ENCODE measurements around the gene PPP2R1B.

The PPP2R1B gene

DNA sequence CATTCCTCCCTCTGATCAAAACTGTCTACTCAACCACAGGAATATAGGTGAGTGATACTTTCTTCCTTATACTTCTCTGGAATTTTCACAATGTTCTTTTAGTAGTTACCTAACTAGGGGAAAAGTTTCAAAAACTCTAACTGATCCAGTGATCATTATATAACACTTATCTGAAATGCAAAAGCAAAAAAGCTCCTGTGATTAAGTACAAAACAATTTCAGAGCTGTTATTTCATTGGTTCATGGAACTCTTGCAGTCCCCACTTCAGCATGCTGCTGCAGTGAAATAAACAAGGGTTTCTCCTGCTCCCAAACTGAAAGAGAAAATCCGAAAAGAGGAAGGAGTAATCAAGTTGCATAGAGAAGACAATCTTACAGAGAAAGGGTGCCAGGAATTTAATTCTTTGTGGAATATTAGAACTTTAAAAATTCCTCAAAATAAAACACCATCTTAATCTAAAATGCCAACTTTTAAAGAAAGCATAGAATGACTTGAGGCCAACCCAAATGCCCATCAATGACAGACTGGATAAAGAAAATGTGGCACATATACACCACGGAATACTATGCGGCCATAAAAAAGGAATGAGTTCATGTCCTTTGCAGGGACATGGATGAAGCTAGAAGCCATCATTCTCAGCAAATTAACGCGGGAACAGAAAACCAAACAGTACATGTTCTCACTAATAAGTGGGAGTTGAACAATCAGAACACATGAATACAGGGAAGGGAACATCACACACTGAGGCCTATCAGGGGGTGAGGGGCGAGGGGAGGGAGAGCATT is 20.3 kb downstream of the PPP2R1B start:
- no peak for DNase-seq

DNA sequence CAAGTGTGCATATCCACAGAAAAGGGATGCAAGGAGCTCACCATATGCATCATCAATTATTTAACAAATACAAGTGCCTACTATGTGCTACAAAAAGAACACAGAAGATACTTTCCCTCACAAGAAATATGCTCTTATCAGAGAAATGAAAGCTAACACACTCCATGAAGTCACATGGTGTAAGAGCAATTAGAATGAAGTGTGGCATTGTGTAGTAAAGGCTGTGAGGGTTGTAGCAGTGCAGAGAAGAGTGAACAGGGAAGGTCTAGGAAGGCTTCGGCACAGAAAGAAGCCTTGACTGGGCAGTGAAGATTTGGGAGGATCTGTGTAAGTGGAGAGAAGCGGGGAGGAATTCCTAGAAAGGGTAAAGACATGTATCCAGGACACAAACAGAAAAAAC is 22.5 kb downstream of the PPP2R1B start:
- DNase-seq: no peak

DNA sequence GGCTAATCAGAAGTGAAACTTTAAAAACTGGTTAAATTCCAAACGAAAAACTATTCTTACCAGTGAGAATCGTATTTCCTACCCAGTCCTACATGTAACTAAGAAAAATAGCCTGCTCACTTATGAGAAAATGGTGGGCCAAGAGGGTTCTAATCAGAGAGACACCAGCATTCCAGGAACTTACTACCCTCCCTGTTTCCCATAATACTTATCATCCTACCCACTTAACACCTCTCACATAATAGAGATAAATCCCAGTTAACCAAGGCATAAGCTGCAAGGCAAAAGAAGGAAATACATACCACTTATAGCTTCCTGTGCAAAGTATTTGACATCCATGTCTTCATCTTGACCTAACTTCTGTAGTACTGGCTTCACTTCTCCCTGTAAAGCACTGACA is 24.4 kb downstream of the PPP2R1B start:
- no peak for DNase-seq

DNA sequence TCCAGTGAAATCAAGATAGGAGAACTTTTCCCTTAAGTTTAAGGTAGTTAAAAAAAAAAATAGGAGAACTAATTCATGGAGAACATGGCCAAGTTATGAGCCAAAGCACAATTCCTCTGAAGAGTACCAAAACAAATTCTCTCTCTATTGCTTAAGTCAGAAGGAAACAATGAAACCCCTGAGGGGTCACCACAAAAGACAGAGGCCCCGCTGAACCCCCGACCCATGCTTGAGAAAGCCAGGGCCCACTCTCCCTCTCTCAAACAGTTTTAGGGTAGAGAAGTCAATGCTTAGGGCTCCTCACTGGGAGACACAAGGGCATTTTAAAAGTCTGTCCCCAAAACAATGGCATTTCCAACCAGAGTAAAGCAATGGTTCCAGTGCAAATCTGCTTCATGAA is 26.9 kb downstream of the PPP2R1B start:
- no peak for DNase-seq

- no peak for DNase-seq
Measured at GRCh38 chr11:111737444-111738210, 28.6 kb downstream of the PPP2R1B start.

DNA sequence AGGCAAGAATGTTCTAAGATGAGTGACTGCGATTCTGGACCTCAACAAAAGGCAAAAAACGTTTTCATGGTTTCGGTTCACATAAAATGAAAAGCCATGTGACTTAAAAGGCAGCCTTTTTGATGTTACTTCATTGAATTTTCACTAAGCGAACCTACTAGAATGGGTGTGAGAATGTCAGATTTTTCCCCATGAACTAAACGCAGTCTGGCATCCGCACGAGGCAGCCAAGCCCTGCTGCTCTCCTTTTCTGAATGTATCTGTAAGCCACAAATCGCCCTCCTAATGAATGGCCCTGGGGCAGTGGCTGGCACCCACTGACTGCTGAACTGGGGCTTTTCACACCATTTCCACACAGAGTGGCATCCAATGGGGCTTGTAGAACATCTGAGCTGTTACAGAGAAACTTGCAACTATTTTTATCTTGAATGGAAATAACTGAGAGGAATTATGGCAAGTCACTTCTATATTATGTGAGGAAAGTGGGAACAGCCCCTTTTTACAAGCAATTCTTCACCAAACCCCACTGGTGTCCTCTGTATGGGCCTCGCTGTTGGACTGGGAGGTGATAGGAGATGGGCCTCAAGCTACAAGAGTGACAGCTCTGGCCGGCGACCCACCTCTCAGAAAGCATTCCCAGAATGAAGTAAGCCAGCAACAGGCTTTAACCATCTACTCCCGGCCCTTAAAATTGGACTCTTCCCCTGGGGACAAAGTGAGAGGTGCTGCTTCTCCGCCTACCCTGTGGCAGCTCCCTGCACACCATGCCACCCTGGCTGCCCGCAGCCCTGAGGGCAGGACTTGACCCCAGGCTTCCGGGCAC is 29.4 kb downstream of the PPP2R1B start:
- DNase-seq: no peak

- no peak for DNase-seq
Measured at GRCh38 chr11:111736181-111736590, 30.0 kb downstream of the PPP2R1B start.

DNA sequence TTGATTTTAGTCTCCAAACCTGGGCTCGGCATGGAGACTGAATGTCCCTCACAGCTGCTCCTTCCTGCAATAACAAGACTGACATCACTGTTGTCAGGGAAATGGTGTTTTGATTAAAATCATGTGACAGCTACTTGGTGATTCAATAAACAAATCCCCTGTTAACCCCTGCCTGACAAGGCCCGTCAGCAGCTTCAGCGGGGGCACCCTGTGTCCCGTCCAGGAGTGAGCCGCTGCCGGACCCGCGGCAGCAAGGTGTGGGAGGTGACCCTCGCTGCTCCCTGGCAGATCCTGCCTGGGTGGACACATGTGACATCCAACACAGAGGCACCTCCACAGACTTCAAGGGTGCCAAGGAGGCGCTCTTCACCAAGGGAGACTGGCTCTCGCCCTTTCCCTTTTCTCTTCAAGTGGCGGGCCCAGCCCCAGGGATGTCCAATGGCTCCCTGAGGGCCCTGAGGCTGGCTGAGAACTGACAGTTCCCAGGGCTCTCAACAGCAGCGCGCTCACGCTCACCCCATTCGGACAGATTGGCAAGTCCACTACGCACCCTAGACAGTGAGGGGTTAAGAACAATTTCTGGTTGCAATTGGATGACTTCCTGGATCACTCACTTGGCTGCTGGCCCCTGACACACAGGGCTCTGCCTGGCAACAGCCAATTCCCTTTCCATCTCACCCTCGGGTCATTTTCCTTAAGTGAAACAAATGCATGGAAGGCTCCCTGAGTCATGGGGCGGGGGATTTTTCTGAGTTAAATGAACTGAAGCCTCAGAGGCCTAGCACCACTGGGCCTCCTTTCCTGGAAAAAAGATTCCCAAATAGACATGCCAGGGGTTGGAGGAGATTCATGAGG is 30.7 kb downstream of the PPP2R1B start:
- DNase-seq: peak; percentile 88

GRCh38 chr11:111734954-111735261 is 31.3 kb downstream of the PPP2R1B start:
- no peak for DNase-seq

DNA sequence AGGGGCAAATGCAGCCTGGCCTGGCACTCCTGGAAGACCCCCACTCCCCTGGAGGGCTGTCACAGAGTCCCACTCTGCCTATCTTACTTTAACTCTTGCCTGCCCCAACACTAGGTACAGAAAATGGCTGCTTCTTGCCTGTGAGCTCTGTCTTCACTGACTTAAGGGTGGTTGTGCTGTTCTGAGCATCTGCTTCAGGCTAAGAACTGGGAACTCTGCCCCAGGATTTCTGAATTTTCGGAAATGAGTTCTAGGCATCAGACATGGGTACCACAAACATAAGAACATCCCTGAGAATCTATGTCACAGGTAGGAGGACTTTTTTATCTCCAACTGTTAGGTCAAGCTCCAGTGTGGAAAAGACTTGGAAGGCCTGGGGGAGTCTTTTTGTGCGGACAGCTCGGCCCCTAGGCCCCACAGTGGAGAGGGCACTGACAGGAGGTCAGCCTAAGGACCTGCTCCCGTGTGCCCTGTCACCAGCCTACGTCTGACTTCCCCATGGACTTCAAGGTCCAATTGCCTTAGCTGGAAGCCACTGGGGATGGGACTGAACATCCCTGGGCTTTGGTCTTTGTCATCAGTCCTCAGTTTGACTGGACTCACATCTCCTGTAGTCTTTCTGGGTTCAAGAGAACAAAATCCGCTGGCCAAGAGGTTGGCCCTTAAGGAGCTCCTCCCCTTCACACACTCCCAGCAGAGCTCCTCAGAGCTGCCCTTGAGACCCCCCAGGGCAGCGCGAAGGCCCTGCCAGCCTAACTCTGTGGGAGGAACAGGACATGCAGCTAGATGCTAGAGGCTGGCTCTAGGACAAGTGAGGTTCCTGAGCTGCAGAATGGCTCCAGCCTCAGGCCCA is 31.9 kb downstream of the PPP2R1B start:
- no peak for DNase-seq

DNA sequence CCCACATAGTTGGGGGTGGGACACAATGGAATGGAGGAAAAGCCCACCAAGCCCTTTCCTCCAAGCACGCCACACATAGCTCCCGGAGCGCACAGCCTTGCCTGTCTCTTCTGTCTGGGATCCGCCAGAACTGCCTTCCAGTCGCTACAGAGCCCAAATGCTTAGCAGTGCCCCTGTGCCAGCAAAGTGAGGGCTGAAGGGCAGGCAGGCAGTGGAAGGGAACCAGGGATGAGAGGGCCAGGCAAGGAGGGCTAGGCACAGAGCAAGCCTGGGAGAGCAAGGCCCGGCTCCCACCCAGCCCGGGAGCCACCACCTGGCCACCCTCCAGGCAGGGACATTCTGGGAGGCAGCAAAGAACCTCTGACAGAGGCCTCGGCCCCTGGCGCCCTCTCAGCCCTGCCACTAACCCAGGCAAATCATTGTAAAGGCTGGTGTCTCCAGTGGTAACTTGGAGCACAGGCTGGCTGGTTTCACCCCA is 32.5 kb downstream of the PPP2R1B start:
- no peak for DNase-seq

- DNase-seq: no peak
Measured at GRCh38 chr11:111733016-111733415, 33.2 kb downstream of the PPP2R1B start.

GRCh38 chr11:111731821-111732220 is 34.4 kb downstream of the PPP2R1B start:
- no peak for DNase-seq

DNA sequence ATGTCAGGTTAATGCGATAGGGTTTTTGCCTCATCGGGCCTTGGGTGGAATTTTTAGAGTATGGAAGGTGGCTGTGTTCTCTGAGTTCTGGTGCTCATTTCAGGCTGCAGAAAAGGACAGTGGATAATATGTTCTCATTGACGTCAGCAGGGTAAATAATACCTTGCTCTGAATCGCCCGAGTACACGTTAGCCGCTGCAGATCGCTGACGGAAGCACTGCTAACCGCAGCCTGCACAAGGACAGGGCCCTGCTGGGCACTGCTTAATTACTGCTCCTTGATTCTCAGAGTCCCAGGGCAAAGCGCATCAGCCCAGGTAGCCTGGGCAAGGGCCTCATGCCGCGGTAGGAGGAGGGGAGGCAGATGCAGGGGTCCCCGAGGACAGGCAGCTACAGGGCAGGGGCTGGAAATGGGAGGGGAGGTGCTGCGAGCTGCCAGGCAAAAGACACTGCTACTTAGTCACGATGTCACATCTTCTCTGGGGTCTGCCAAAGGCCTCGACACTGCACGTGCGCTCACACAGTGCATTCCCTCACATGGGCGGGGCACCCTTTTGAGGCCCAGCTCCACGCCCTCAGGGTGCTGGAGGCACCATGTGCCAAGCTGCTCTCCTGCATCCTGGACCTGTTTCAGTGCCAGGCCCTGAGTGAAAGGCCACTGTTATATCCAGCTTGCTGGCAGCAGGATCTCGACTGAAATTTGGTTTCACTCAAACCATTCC is 35.2 kb downstream of the PPP2R1B start:
- peak; percentile 89 for DNase-seq

DNA sequence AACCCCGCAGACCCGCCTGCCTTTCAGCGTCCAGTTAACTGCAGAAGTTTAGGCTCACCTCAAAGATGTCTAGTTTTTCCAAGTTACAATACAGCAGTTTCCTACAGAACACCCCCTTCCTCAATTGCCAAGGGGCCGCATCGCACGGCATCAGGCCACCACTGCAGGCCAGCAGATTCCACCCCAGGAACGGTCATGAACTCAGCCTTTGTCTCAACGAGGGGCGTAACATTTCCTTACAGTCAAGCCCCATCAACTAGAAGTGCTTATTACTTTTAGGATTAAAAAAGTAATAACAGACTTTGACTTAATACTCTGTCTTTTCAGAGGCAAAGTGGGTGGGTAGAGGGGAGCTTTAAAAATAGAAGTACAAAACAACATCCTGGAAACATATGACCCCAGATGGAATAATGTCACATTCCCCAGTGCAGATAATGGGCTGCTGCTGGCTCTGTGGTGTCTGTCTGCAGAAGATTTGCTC is 36.3 kb downstream of the PPP2R1B start:
- DNase-seq: no peak

- peak; percentile 0 for DNase-seq
Measured at GRCh38 chr11:111729071-111729830, 36.9 kb downstream of the PPP2R1B start.

- DNase-seq: no peak
Measured at GRCh38 chr11:111727431-111727830, 38.8 kb downstream of the PPP2R1B start.

GRCh38 chr11:111726301-111726713 is 39.9 kb downstream of the PPP2R1B start:
- no peak for DNase-seq

DNA sequence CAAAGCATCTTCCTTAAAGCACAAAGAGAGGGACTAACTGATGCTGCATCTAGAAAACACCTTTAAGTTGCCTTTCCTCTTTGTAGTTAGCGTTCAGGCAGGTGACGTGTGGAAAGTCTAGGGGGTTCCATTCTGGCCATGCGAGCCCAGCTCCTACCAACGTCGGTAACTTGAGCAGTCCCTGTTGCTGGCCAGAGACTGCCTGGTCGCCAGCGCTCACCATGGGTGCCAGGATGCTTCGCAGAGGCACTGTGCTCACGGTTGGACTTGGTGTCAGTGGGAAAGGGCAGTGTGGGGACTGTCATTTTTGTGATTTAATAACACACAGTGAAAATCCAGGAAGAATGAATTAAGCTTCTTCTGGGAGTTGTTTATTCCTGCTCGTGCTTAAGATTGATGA is 40.6 kb downstream of the PPP2R1B start:
- no peak for DNase-seq

DNA sequence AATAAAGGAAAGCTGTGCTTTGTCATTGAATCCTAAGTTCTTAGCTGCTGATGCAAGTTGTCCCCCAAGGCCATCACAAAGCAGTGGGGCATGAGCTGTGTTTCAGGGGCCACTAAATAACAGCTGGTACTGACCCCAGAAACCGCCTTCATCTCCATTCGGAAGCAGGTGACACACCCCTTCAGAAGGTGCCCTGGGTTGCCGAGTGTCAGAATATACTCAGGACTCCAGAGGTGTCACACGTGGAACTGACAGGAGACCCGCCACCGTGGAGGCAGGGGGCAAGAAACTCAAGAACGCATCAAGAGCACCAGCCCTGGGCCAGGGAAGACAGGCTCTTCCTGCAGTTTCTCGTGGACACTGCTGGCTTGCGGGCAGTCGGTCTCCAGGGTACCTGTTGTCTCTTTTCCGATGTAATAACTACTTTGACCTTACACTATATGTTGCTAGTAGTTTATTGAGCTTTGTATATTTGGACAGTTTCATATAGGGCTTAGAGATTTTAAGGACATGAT is 41.5 kb downstream of the PPP2R1B start:
- no peak for DNase-seq

Measured in DMS153 (cell line).